Cardiac muscle cell (in vitro differentiated cells and primary cell): ENCODE data around the gene HRC. TPM values are rescaled to one million over a fixed set of nuclear protein-coding genes. Genes with fewer than 3 reads are reported as not detected.

ENCODE experiments used
- DNase-seq, 2 donors: peaks; one replicate each; pipeline versions ENCODE4 v3.0.0 to v3.0.0-alpha.2; 2010 to 2017; ENCODE audit warnings: low read depth in 1 of 2, low spot score in 1 of 2
- H3K27ac ChIP-seq: fragments of 200-600 bp; sonication (generic); 2 replicates; pipeline ENCODE4 v1.5.1; 2016
- H3K27me3 ChIP-seq: fragments of 200-600 bp; sonication (generic); 2 replicates; pipeline ENCODE4 v1.6.0; 2016; ENCODE audit warnings: control low read depth
- H3K36me3 ChIP-seq: fragments of 200-600 bp; sonication (generic); 2 replicates; pipeline ENCODE4 v1.5.1; 2016; ENCODE audit warnings: control low read depth
- H3K4me1 ChIP-seq: fragments of 200-600 bp; sonication (generic); 2 replicates; pipeline ENCODE4 v1.8.1; 2017; ENCODE audit warnings: low read depth, mild to moderate bottlenecking, mixed run types
- H3K4me3 ChIP-seq: fragments of 200-600 bp; sonication (generic); 2 replicates; pipeline ENCODE4 v1.5.1; 2016; ENCODE audit warnings: mild to moderate bottlenecking
- H3K9me3 ChIP-seq: fragments of 200-600 bp; sonication (generic); 2 replicates; pipeline ENCODE4 v1.5.1; 2017; ENCODE audit warnings: low read depth, mild to moderate bottlenecking, control low read depth
- polyA plus RNA-seq: library from polyadenylated mRNA; unstranded; fragments of >200 nt; fragmentation: Nextera tagmentation; extraction: Ambion mirVana; gene quantifications from 2 replicates; pipeline ENCODE4 v1.2.1, GENCODE V29; 2016
- total RNA-seq: library from RNA; depleted of rRNA; stranded (reverse); fragments of >200 nt; gene quantifications from 2 replicates; pipeline ENCODE4 v1.2.3, GENCODE V29; 2016
- TF ChIP-seq, protein P1 (sequence below): IDR thresholded peaks from 2 replicates; pipeline ENCODE4 v1.5.1; 2012; ENCODE audit warnings: low read depth, mild to moderate bottlenecking, low read length

Gene HRC
- total and polyA plus RNA-seq, 2 experiments from 2014 or later: 184 to 389 TPM

- Histone ChIP-seq H3K27me3 (no peaks in the 10 kb centered on the region), H3K4me3 (peak within 1 kb of the TSS; percentile 67), H3K27ac (peak within 1 kb of the TSS; percentile 88), H3K36me3 (peaks cover 3% of the 10 kb centered on the region), H3K9me3 (no peaks in the 10 kb centered on the region), H3K4me1 (peaks cover 25% of the 10 kb centered on the region)
- TF ChIP-seq, protein P1, sequence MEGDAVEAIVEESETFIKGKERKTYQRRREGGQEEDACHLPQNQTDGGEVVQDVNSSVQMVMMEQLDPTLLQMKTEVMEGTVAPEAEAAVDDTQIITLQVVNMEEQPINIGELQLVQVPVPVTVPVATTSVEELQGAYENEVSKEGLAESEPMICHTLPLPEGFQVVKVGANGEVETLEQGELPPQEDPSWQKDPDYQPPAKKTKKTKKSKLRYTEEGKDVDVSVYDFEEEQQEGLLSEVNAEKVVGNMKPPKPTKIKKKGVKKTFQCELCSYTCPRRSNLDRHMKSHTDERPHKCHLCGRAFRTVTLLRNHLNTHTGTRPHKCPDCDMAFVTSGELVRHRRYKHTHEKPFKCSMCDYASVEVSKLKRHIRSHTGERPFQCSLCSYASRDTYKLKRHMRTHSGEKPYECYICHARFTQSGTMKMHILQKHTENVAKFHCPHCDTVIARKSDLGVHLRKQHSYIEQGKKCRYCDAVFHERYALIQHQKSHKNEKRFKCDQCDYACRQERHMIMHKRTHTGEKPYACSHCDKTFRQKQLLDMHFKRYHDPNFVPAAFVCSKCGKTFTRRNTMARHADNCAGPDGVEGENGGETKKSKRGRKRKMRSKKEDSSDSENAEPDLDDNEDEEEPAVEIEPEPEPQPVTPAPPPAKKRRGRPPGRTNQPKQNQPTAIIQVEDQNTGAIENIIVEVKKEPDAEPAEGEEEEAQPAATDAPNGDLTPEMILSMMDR: no peak
- peak; percentile 82 to 96 for DNase-seq
Observed at GRCh38 chr19:49157445-49158224, 2.4 kb upstream of the HRC start, which contains the start of gene TRPM4. Gene TRPM4, plus strand, starts transcription at chr19:49157792. Its CDS starts 75 bp downstream, at chr19:49157867.

GRCh38 chr19:49155820-49156346 lies 687 bp upstream of the HRC start:
- TF ChIP-seq, protein P1: no peak
- H3K27me3 ChIP-seq: no peaks in the 10 kb centered on the region
- H3K4me3 ChIP-seq: peak overlapping the region; percentile 23
- no peaks in the 10 kb centered on the region for H3K36me3 ChIP-seq
- H3K9me3 ChIP-seq: no peaks in the 10 kb centered on the region
- H3K27ac ChIP-seq: peak overlapping the region; percentile 88
- DNase-seq: peak in 1 of 2 donors; percentile 80
- H3K4me1 ChIP-seq: peaks cover 30% of the 10 kb centered on the region

DNA sequence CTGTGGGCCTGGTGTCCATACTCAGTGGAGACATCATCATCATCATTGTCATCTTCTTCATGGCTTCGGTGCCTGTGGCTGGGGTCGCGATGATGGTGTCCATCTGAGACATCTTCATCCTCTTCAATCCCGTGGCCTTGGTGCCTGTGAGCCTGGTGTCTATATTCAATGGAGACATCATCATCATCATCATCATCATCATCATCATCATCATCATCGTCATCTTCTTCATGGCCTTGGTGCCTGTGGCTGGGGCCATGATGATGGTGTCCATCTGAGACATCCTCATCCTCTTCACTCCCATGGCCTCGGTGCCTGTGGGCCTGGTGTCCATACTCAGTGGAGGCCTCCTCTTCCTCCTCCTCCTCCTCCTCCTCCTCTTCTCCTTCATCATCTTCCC lies 917 bp downstream of the HRC start:
- H3K27me3 ChIP-seq: no peaks in the 10 kb centered on the region
- DNase-seq: no peak
- H3K4me3 ChIP-seq: no peak overlapping the region
- TF ChIP-seq, protein P1: no peak
- peaks cover 21% of the 10 kb centered on the region for H3K4me1 ChIP-seq
- no peaks in the 10 kb centered on the region for H3K36me3 ChIP-seq
- H3K27ac ChIP-seq: peak overlapping the region; percentile 88
- H3K9me3 ChIP-seq: no peaks in the 10 kb centered on the region

DNA sequence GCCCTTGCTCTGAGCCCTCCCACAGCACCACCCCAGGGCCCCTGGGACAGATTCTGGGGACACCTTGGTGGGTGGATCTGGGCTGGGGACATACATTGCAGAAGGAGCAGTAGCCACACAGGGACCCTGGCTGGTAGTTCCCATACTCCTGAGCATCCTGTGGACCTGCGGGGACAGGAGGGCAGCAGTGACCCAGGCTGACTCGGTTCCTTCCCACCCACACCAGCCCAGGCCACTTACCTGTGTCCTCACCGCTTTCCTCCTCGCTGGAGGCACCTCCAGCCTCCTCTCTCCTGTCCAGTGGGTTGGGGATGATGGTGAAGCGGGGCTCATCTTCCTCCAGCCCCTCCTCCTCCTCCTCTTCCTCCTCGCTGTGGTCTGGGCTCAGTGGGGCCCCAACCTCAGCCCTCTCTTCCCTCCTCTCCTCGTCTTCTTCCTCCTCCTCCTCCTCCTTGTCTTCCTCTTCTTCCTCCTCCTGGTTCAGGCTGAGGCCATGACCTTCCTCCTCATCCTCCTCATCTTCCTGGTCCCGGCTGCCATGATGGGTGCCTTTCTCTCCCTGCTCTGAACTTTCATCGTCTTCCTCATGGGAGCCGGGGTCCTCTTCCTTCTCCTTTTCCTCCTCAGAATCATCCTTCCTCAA lies 1.9 kb downstream of the HRC start:
- H3K4me1 ChIP-seq: peaks cover 23% of the 10 kb centered on the region
- H3K9me3 ChIP-seq: no peaks in the 10 kb centered on the region
- no peaks in the 10 kb centered on the region for H3K27me3 ChIP-seq
- DNase-seq: no peak
- H3K4me3 ChIP-seq: peak overlapping the region; percentile 56
- TF ChIP-seq, protein P1: no peak
- no peaks in the 10 kb centered on the region for H3K36me3 ChIP-seq
- H3K27ac ChIP-seq: peak overlapping the region; percentile 34

DNA sequence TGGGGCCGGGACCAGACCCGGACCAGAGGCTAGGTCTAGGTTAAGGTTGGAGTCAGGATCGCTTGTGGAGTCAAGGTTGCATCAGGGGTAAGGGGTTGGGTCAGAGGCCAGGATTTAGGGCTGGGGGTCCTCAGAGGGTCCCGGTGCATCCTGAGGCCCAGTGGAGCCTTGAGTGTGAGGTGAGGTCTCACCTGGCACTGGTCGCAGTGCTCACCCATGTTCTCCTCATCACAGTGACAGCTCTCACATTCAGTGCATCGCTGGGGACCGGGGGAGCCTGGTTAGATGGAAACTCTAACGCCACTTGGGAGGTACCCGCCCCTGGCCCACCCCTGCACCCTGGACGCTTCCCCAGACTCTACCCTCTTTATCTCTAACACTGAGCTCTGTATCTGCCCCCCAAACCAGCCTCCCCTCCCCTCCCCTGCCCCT lies 3.1 kb downstream of the HRC start:
- Histone ChIP-seq H3K9me3 (no peaks in the 10 kb centered on the region), H3K27ac (no peak overlapping the region), H3K4me1 (peaks cover 24% of the 10 kb centered on the region), H3K4me3 (peak overlapping the region; percentile 56), H3K27me3 (no peaks in the 10 kb centered on the region), H3K36me3 (no peaks in the 10 kb centered on the region)
- no peak for DNase-seq
- TF ChIP-seq, protein P1: no peak
